GM12878 (cell line): ENCODE results near the gene ZDHHC14.

Source experiments
- EZH2 ChIP-seq: IDR thresholded peaks from 2 replicates; pipeline ENCODE4 v1.6.1; 2012; ENCODE audit warnings: low read depth, mild to moderate bottlenecking, control low read depth, inconsistent platforms, low read length, borderline replicate concordance; ENCODE audit not compliant: control insufficient read depth
- NRF1 ChIP-seq: conservative IDR thresholded peaks from 2 replicates; pipeline ENCODE4 v1.6.1; 2011; ENCODE audit warnings: mild to moderate bottlenecking, low read depth, low read length, improper control_type of control experiment
- POLR2AphosphoS5 ChIP-seq: IDR thresholded peaks from 2 replicates; pipeline ENCODE4 v1.6.1; 2011; ENCODE audit warnings: mild to moderate bottlenecking, low read length, inconsistent platforms
- TF ChIP-seq, protein P1 (sequence below), 3 experiments: IDR thresholded peaks in 2 of 3; conservative IDR thresholded peaks in 1 of 3; 2 replicates each; pipeline ENCODE4 v1.5.1; 2011; ENCODE audit warnings: low read depth in 3 of 3, low read length in 3 of 3, mild to moderate bottlenecking in 3 of 3, control low read depth in 2 of 3, moderate library complexity in 2 of 3, inconsistent platforms in 1 of 3, mixed read lengths in 1 of 3; ENCODE audit not compliant: control insufficient read depth in 2 of 3, insufficient read depth in 1 of 3; ENCODE audit errors: extremely low read depth in 1 of 3
- TF ChIP-seq, protein P2 (sequence below): fragments of 450-650 bp; formaldehyde crosslinking; IDR thresholded peaks from 2 replicates; pipeline ENCODE4 v1.4.0; 2020; ENCODE audit warnings: mild to moderate bottlenecking, moderate library complexity
- TF ChIP-seq, protein P3 (sequence below): IDR thresholded peaks from 2 replicates; pipeline ENCODE4 v1.6.1; 2012; ENCODE audit warnings: mild to moderate bottlenecking, low read depth, low read length

DNA sequence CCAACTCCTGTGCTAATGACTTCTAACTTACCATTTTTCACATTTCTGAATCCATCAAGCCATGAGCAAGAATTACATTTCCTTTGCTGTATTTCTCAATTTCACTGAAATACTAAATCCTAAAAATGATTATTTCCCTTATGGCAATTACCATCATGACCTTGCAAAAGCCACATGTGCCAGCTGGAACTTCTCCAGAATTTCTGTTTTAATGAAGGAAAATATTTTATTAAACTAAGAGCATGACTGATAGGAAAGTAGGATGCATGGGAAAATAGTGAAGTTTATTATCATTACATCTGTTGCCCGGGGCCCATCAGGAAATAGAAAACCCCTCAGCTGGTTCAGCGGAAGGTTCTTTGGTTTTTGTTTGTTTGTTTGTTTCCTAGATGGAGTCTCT, 43.2 kb upstream of the ZDHHC14 start:
- TF ChIP-seq NRF1 (no peak), EZH2 (no peak), POLR2AphosphoS5 (no peak)
- TF ChIP-seq, protein P1, sequence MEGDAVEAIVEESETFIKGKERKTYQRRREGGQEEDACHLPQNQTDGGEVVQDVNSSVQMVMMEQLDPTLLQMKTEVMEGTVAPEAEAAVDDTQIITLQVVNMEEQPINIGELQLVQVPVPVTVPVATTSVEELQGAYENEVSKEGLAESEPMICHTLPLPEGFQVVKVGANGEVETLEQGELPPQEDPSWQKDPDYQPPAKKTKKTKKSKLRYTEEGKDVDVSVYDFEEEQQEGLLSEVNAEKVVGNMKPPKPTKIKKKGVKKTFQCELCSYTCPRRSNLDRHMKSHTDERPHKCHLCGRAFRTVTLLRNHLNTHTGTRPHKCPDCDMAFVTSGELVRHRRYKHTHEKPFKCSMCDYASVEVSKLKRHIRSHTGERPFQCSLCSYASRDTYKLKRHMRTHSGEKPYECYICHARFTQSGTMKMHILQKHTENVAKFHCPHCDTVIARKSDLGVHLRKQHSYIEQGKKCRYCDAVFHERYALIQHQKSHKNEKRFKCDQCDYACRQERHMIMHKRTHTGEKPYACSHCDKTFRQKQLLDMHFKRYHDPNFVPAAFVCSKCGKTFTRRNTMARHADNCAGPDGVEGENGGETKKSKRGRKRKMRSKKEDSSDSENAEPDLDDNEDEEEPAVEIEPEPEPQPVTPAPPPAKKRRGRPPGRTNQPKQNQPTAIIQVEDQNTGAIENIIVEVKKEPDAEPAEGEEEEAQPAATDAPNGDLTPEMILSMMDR (IDR thresholded peaks at IDR 0.05 in 2 of 3, conservative IDR thresholded peaks at IDR 0.05 in 1 of 3; ENCODE audit: control insufficient read depth in 2 of 3, extremely low read depth in 1 of 3, insufficient read depth in 1 of 3, low read depth in 3 of 3, low read length in 3 of 3) = no peak
- TF ChIP-seq, protein P2, sequence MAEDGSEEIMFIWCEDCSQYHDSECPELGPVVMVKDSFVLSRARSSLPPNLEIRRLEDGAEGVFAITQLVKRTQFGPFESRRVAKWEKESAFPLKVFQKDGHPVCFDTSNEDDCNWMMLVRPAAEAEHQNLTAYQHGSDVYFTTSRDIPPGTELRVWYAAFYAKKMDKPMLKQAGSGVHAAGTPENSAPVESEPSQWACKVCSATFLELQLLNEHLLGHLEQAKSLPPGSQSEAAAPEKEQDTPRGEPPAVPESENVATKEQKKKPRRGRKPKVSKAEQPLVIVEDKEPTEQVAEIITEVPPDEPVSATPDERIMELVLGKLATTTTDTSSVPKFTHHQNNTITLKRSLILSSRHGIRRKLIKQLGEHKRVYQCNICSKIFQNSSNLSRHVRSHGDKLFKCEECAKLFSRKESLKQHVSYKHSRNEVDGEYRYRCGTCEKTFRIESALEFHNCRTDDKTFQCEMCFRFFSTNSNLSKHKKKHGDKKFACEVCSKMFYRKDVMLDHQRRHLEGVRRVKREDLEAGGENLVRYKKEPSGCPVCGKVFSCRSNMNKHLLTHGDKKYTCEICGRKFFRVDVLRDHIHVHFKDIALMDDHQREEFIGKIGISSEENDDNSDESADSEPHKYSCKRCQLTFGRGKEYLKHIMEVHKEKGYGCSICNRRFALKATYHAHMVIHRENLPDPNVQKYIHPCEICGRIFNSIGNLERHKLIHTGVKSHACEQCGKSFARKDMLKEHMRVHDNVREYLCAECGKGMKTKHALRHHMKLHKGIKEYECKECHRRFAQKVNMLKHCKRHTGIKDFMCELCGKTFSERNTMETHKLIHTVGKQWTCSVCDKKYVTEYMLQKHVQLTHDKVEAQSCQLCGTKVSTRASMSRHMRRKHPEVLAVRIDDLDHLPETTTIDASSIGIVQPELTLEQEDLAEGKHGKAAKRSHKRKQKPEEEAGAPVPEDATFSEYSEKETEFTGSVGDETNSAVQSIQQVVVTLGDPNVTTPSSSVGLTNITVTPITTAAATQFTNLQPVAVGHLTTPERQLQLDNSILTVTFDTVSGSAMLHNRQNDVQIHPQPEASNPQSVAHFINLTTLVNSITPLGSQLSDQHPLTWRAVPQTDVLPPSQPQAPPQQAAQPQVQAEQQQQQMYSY = no peak
- TF ChIP-seq, protein P3, sequence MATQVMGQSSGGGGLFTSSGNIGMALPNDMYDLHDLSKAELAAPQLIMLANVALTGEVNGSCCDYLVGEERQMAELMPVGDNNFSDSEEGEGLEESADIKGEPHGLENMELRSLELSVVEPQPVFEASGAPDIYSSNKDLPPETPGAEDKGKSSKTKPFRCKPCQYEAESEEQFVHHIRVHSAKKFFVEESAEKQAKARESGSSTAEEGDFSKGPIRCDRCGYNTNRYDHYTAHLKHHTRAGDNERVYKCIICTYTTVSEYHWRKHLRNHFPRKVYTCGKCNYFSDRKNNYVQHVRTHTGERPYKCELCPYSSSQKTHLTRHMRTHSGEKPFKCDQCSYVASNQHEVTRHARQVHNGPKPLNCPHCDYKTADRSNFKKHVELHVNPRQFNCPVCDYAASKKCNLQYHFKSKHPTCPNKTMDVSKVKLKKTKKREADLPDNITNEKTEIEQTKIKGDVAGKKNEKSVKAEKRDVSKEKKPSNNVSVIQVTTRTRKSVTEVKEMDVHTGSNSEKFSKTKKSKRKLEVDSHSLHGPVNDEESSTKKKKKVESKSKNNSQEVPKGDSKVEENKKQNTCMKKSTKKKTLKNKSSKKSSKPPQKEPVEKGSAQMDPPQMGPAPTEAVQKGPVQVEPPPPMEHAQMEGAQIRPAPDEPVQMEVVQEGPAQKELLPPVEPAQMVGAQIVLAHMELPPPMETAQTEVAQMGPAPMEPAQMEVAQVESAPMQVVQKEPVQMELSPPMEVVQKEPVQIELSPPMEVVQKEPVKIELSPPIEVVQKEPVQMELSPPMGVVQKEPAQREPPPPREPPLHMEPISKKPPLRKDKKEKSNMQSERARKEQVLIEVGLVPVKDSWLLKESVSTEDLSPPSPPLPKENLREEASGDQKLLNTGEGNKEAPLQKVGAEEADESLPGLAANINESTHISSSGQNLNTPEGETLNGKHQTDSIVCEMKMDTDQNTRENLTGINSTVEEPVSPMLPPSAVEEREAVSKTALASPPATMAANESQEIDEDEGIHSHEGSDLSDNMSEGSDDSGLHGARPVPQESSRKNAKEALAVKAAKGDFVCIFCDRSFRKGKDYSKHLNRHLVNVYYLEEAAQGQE = no peak
